HG02571 (cell line): ENCODE measurements around the gene GPHB5.
"Not testable (repeated sequence)": the region's sequence is repeated elsewhere in the genome, so short reads cannot be mapped to it uniquely, and the experiment has no call there.

Source experiments
- ATAC-seq: cut with Tn5 transposase; IDR thresholded peaks from one replicate; pipeline ENCODE4 v1.9.1; 2021; ENCODE audit warnings: mild to moderate bottlenecking, moderate library complexity; ENCODE audit not compliant: unreplicated experiment

The GPHB5 gene

GRCh38 chr14:63296060-63296563, 22.6 kb downstream of the GPHB5 start:
- peak; percentile 56 for ATAC-seq

- peak; percentile 47 for ATAC-seq
Measured at GRCh38 chr14:63295231-63295685, 23.5 kb downstream of the GPHB5 start.

- no peak for ATAC-seq
Measured at GRCh38 chr14:63292805-63293204, 25.9 kb downstream of the GPHB5 start.

GRCh38 chr14:63290741-63291430, 27.8 kb downstream of the GPHB5 start:
- ATAC-seq, result no peak

GRCh38 chr14:63288853-63289252, 29.9 kb downstream of the GPHB5 start:
- ATAC-seq, result peak; percentile 53

- no peak for ATAC-seq
Measured at GRCh38 chr14:63287666-63288483, 30.9 kb downstream of the GPHB5 start.

- ATAC-seq, result no peak
Measured at GRCh38 chr14:63286071-63286470, 32.7 kb downstream of the GPHB5 start.

GRCh38 chr14:63283884-63284248, 34.9 kb downstream of the GPHB5 start:
- no peak for ATAC-seq

- no peak for ATAC-seq
Measured at GRCh38 chr14:63282997-63283883, 35.5 kb downstream of the GPHB5 start.

GRCh38 chr14:63279933-63280332, 38.8 kb downstream of the GPHB5 start:
- not testable (repeated sequence) for ATAC-seq

GRCh38 chr14:63277591-63278183, 41.0 kb downstream of the GPHB5 start:
- no peak for ATAC-seq

GRCh38 chr14:63276492-63277342, 42.0 kb downstream of the GPHB5 start:
- ATAC-seq, result peak; percentile 47

- no peak for ATAC-seq
Measured at GRCh38 chr14:63276016-63276415, 42.7 kb downstream of the GPHB5 start.

- no peak for ATAC-seq
Measured at GRCh38 chr14:63275611-63276010, 43.1 kb downstream of the GPHB5 start.

GRCh38 chr14:63273717-63274655, 44.7 kb downstream of the GPHB5 start:
- ATAC-seq, result no peak

- ATAC-seq, result no peak
Measured at GRCh38 chr14:63273129-63273528, 45.6 kb downstream of the GPHB5 start.

- ATAC-seq, result no peak
Measured at GRCh38 chr14:63269561-63270225, 49.0 kb downstream of the GPHB5 start.

- no peak for ATAC-seq
Measured at GRCh38 chr14:63268771-63269170, 50.0 kb downstream of the GPHB5 start.
